A549 (cell line): ENCODE results near the gene HCFC1R1. TPM values are rescaled to one million over a fixed set of nuclear protein-coding genes. Genes with fewer than 3 reads are reported as not detected.
A peak's percentile ranks its signal among the peaks of the same experiment; 100 is the strongest.

Experiments used
- ATAC-seq, 2 experiments: fragments of 200-7000 bp in 1 of 2; fragments of >200 bp in 1 of 2; cut with Nextera tagmentation in 1 of 2; cut with Tn5 transposase in 1 of 2; 3 replicates each; pipeline versions ENCODE4 v1.8.0 to v1.9.1; 2018 to 2020; ENCODE audit warnings: mild to moderate bottlenecking in 1 of 2, moderate library complexity in 1 of 2
- CTCF ChIA-PET: fragments of 300-600 bp; sonication (Branson Sonifier 250); formaldehyde crosslinking; extraction: SDS; loops from one replicate; lab custom pipeline; 2021; ENCODE audit warnings: antibody characterized with exemption, inconsistent platforms; lab: Yijun Ruan, JAX
- POLR2A ChIA-PET: fragments of 350-600 bp; formaldehyde crosslinking; extraction: SDS; loops from one replicate; lab custom pipeline; 2021; ENCODE audit warnings: antibody characterized with exemption, inconsistent platforms; lab: Yijun Ruan, JAX
- DNase-seq, 2 experiments: peaks; one replicate each; pipeline versions ENCODE4 v3.0.0 to v3.0.0-alpha.2; 2011 to 2016; ENCODE audit warnings: low read depth in 1 of 2, low spot score in 1 of 2
- FAIRE-seq: peaks from 2 replicates; lab custom pipeline; 2011; peaks lifted over from hg19 to GRCh38; lab: Jason Lieb, UNC
- H3K27ac ChIP-seq, 2 experiments: fragments of >200 bp; sonication (Bioruptor Twin); formaldehyde crosslinking; 3 replicates each; pipeline ENCODE4 v1.5.1; 2016 to 2017
- H3K4me1 ChIP-seq: fragments of >200 bp; sonication (Bioruptor Twin); formaldehyde crosslinking; 3 replicates; pipeline ENCODE4 v1.6.1; 2016
- H3K4me2 ChIP-seq: fragments of >200 bp; sonication (Bioruptor Twin); formaldehyde crosslinking; 3 replicates; pipeline ENCODE4 v1.6.1; 2016
- H3K4me3 ChIP-seq: fragments of >200 bp; sonication (Bioruptor Twin); formaldehyde crosslinking; 3 replicates; pipeline ENCODE4 v1.5.1; 2016
- H3K9me3 ChIP-seq: fragments of >200 bp; sonication (Bioruptor Twin); formaldehyde crosslinking; 3 replicates; pipeline ENCODE4 v1.6.1; 2016
- BHLHE40 ChIP-seq: IDR thresholded peaks from 2 replicates; pipeline ENCODE4 v1.6.1; 2012; ENCODE audit warnings: low read depth, low read length, inconsistent platforms
- CBX2 ChIP-seq: fragments of 200-600 bp; sonication (generic); IDR thresholded peaks from 2 replicates; pipeline ENCODE4 v1.6.1; 2016; ENCODE audit warnings: low read depth, mild to moderate bottlenecking, borderline replicate concordance
- CBX8 ChIP-seq: fragments of 200-600 bp; sonication (generic); IDR thresholded peaks from 2 replicates; pipeline ENCODE4 v1.6.1; 2016
- CHD2 ChIP-seq: fragments of 150-350 bp; IDR thresholded peaks from 2 replicates; pipeline ENCODE4 v1.6.1; 2014; ENCODE audit warnings: low read length; ENCODE audit not compliant: partially characterized antibody
- EP300 ChIP-seq, 2 experiments: fragments of >200 bp; sonication (Bioruptor Twin); formaldehyde crosslinking; IDR thresholded peaks; 2 replicates in 1 of 2; 3 replicates in 1 of 2; pipeline ENCODE4 v1.6.1; 2016 to 2017
- FOSB ChIP-seq: fragments of 250-450 bp; sonication (Bioruptor Pico); IDR thresholded peaks from 2 replicates; pipeline ENCODE4 v1.5.0; 2020; ENCODE audit warnings: mild to moderate bottlenecking, moderate library complexity
- FOSL2 ChIP-seq, 2 experiments: fragments of 450-650 bp in 1 of 2; fragments of >200 bp in 1 of 2; sonication (Bioruptor Twin) in 1 of 2; formaldehyde crosslinking; IDR thresholded peaks; 2 replicates each; pipeline versions ENCODE4 v1.5.0 to v1.6.1; 2016 to 2020; ENCODE audit warnings: mild to moderate bottlenecking in 1 of 2, moderate library complexity in 1 of 2
- FOXS1 ChIP-seq: fragments of 250-450 bp; sonication (Bioruptor Pico); IDR thresholded peaks from 2 replicates; pipeline ENCODE4 v1.5.0; 2020; ENCODE audit warnings: mild to moderate bottlenecking, moderate library complexity
- GATA3 ChIP-seq: IDR thresholded peaks from 2 replicates; pipeline ENCODE4 v1.6.1; 2012; ENCODE audit warnings: borderline replicate concordance
- HOXA7 ChIP-seq: fragments of 250-450 bp; sonication (Bioruptor Pico); IDR thresholded peaks from 2 replicates; pipeline ENCODE4 v1.5.0; 2020; ENCODE audit warnings: mild to moderate bottlenecking, moderate library complexity
- HOXB13 ChIP-seq: fragments of 250-450 bp; sonication (Bioruptor Pico); IDR thresholded peaks from 2 replicates; pipeline ENCODE4 v1.5.0; 2020; ENCODE audit warnings: low read depth, mild to moderate bottlenecking, moderate library complexity
- JUN ChIP-seq, 2 experiments: fragments of >200 bp; sonication (Bioruptor Twin); formaldehyde crosslinking; IDR thresholded peaks; 2 replicates in 1 of 2; 3 replicates in 1 of 2; pipeline ENCODE4 v1.6.1; 2016 to 2017
- JUNB ChIP-seq: fragments of >200 bp; sonication (Bioruptor Twin); formaldehyde crosslinking; IDR thresholded peaks from 2 replicates; pipeline ENCODE4 v1.6.1; 2016
- KDM1A ChIP-seq: fragments of 200-600 bp; sonication (generic); IDR thresholded peaks from 2 replicates; pipeline ENCODE4 v1.6.1; 2016; ENCODE audit warnings: low read depth, mild to moderate bottlenecking
- KDM5A ChIP-seq: fragments of 200-600 bp; sonication (generic); IDR thresholded peaks from 2 replicates; pipeline ENCODE4 v1.6.1; 2016; ENCODE audit warnings: antibody characterized with exemption, mild to moderate bottlenecking
- MAFK ChIP-seq: fragments of 450-650 bp; IDR thresholded peaks from 2 replicates; pipeline ENCODE4 v1.6.1; 2014; ENCODE audit not compliant: partially characterized antibody
- MAZ ChIP-seq: fragments of 150-350 bp; IDR thresholded peaks from 2 replicates; pipeline ENCODE4 v1.6.1; 2014; ENCODE audit warnings: antibody characterized with exemption, low read depth, low read length, borderline replicate concordance
- NR3C1 ChIP-seq: fragments of >200 bp; sonication (Bioruptor Twin); formaldehyde crosslinking; IDR thresholded peaks from 3 replicates; pipeline ENCODE4 v1.6.1; 2017
- RAD21 ChIP-seq, 2 experiments: fragments of >200 bp in 1 of 2; sonication (Bioruptor Twin) in 1 of 2; formaldehyde crosslinking in 1 of 2; IDR thresholded peaks in 1 of 2; conservative IDR thresholded peaks in 1 of 2; 2 replicates in 1 of 2; 3 replicates in 1 of 2; pipeline ENCODE4 v1.6.1; 2012 to 2018; ENCODE audit warnings: inconsistent platforms in 1 of 2
- RARB ChIP-seq: fragments of 250-450 bp; sonication (Bioruptor Pico); IDR thresholded peaks from 2 replicates; pipeline ENCODE4 v1.8.0; 2021; ENCODE audit warnings: mild to moderate bottlenecking, moderate library complexity
- RFX5 ChIP-seq: fragments of 450-650 bp; IDR thresholded peaks from 2 replicates; pipeline ENCODE4 v1.7.1; 2014; ENCODE audit warnings: antibody characterized with exemption, mild to moderate bottlenecking, moderate library complexity
- RNF2 ChIP-seq: fragments of 200-600 bp; sonication (generic); IDR thresholded peaks from 2 replicates; pipeline ENCODE4 v1.6.1; 2016; ENCODE audit warnings: low read depth, mild to moderate bottlenecking, antibody characterized with exemption, moderate library complexity, borderline replicate concordance
- SMC3 ChIP-seq: fragments of >200 bp; sonication (Bioruptor Twin); formaldehyde crosslinking; IDR thresholded peaks from 3 replicates; pipeline ENCODE4 v1.6.1; 2018; ENCODE audit warnings: inconsistent platforms
- ZC3H11A ChIP-seq: fragments of 450-650 bp; IDR thresholded peaks from 2 replicates; pipeline ENCODE4 v1.6.1; 2014; ENCODE audit warnings: antibody characterized with exemption, mild to moderate bottlenecking
- WGBS: methylation state at CpG from one replicate; pipeline ENCODE4 v1.1.6; 2017; ENCODE audit errors: missing lambda C conversion rate; 5-methylcytosine and 5-hydroxymethylcytosine counted together
- polyA plus RNA-seq, 4 experiments: library from polyadenylated mRNA; depleted of rRNA in 3 of 4; stranded (reverse); fragments of >200 nt; fragmentation: RNase III in 1 of 4; extraction: RNeasy Plus Mini Kit Qiagen cat#74134 plus additional on column Dnase treatment in 1 of 4; gene quantifications; 2 replicates in 3 of 4; 3 replicates in 1 of 4; pipeline ENCODE4 v1.2.3, GENCODE V29; 2011 to 2017
- TF ChIP-seq, protein P1 (sequence below): IDR thresholded peaks from 2 replicates; pipeline ENCODE4 v1.6.1; 2012
- TF ChIP-seq, protein P2 (sequence below): IDR thresholded peaks from 2 replicates; pipeline ENCODE4 v1.6.1; 2012
- TF ChIP-seq, protein P3 (sequence below): fragments of >200 bp; sonication (Bioruptor Twin); formaldehyde crosslinking; IDR thresholded peaks from 3 replicates; pipeline ENCODE4 v1.6.1; 2016

The HCFC1R1 gene
- polyA plus RNA-seq, 2 of the 4 experiments (the other 2 are of a cell fraction): 46.4 to 179 TPM

DNA sequence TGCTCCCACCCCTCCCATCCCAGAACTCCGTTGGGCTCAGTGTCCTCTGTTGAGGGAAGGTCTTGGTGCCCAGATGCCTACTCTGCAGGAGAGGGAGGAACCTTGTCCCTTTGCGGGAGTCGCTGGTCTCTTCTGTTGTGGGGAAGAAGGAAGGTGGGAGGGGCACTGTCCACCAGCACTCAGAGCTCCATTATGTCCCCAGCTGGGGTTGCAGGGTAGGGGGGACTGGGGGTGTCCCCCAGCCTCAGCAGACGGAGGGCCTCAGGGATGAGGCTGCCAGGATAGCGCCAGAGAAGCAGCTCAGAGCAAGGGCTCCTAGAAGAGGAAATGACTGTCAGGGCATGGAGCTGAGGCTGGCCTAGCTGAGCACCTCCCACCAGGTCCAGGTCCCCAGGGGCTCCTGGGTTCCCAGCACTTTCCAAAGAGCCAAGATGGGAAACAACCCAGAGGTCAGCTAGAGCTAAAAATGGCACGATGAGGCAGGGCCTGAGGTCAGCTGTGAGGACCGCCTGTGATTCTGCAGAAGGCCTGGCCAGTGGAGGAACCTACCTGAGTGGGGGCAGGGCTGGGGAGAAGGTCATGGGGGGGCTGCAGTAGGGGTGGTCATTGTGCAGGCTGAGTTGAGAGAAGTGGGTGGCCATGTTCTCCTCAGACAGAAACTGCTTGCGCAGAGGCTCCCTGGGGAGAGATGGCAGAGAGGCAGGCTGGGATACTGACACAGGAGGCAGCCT, 893 bp downstream of the HCFC1R1 start (continued):
- TF ChIP-seq FOSB (CRISPR knock-in tag) (0 out of 2 replicates have a peak, but pooled peaks have one; percentile 75), RAD21 (conservative IDR thresholded peaks at IDR 0.05 in 1 of 2, IDR thresholded peaks at IDR 0.05 in 1 of 2) (no peak), BHLHE40 (no peak), RNF2 (no peak)
- TF ChIP-seq, protein P1, sequence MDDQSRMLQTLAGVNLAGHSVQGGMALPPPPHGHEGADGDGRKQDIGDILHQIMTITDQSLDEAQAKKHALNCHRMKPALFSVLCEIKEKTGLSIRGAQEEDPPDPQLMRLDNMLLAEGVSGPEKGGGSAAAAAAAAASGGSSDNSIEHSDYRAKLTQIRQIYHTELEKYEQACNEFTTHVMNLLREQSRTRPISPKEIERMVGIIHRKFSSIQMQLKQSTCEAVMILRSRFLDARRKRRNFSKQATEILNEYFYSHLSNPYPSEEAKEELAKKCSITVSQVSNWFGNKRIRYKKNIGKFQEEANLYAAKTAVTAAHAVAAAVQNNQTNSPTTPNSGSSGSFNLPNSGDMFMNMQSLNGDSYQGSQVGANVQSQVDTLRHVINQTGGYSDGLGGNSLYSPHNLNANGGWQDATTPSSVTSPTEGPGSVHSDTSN: peak; percentile 42
- TF ChIP-seq, protein P2, sequence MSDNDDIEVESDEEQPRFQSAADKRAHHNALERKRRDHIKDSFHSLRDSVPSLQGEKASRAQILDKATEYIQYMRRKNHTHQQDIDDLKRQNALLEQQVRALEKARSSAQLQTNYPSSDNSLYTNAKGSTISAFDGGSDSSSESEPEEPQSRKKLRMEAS: no peak

DNA sequence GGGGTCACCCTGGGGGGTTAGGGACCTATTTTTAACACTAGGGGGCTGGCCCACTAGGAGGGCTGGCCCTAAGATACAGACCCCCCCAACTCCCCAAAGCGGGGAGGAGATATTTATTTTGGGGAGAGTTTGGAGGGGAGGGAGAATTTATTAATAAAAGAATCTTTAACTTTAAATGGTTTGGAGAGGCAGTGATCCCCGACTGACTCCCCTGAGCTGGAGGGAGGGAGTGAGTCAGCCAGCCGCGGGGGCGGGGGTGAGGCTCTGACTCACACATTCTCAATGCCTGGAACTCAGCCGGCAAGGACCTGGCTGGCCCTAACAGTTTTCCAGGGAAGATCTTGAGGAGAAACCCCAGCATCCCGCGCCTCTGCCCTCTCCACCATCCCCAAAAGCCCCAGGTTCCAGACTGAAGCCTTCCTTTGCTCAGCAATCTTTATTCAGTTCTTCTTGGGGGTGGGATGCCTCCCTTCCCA, 1.5 kb downstream of the HCFC1R1 start:
- peak; percentile 18 for FAIRE-seq
- H3K4me3 ChIP-seq: peak overlapping the region; percentile 93
- H3K27ac ChIP-seq: peak overlapping the region; percentile 98 to 100
- peaks cover 24% of the 10 kb centered on the region for H3K4me1 ChIP-seq
- POLR2A ChIA-PET: interaction anchor here (0.6 to 6.2 kb wide), 8 partner anchors 9 to 57 kb away, joined by 3 to 107 read pairs (median 8); no protein-coding TSS in a partner anchor
- TF ChIP-seq RARB (CRISPR knock-in tag): peak; percentile 29; the same call in 1 of the 2 replicates
- TF ChIP-seq CBX2: no peak
- no peak for TF ChIP-seq ZC3H11A
- TF ChIP-seq MAFK: no peak
- peak; percentile 96 for TF ChIP-seq FOSL2 (IDR thresholded peaks at IDR 0.05)
- TF ChIP-seq FOSL2 (CRISPR knock-in tag; IDR thresholded peaks at IDR 0.05): peak; percentile 99
- peak; percentile 73 for TF ChIP-seq GATA3
- TF ChIP-seq EP300 (IDR thresholded peaks at IDR 0.05): peak; percentile 26 to 57; a peak in 1 of 5 replicates
- TF ChIP-seq KDM5A: no peak
- no peak for TF ChIP-seq NR3C1
- no peak for TF ChIP-seq CBX8
- TF ChIP-seq RFX5: no peak
- TF ChIP-seq SMC3: no peak
- TF ChIP-seq HOXA7 (CRISPR knock-in tag): peak; percentile 78; the same call in 1 of the 2 replicates
- TF ChIP-seq FOXS1: no peak
- TF ChIP-seq, protein P3, sequence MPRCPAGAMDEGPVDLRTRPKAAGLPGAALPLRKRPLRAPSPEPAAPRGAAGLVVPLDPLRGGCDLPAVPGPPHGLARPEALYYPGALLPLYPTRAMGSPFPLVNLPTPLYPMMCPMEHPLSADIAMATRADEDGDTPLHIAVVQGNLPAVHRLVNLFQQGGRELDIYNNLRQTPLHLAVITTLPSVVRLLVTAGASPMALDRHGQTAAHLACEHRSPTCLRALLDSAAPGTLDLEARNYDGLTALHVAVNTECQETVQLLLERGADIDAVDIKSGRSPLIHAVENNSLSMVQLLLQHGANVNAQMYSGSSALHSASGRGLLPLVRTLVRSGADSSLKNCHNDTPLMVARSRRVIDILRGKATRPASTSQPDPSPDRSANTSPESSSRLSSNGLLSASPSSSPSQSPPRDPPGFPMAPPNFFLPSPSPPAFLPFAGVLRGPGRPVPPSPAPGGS: no peak; the same call in 2 of the 3 replicates
- peak; percentile 90 for TF ChIP-seq JUNB
- no peak for TF ChIP-seq KDM1A
- no peak; the same call in 1 of the 2 replicates for TF ChIP-seq MAZ
- TF ChIP-seq, protein P2: peak; percentile 30; the same call in 1 of the 2 replicates
- TF ChIP-seq CHD2: peak; percentile 25
- TF ChIP-seq JUN (IDR thresholded peaks at IDR 0.05): peak in 1 of 2 experiments; percentile 14; a peak in 4 of 5 replicates
- no peak for TF ChIP-seq HOXB13 (CRISPR knock-in tag)
- TF ChIP-seq, protein P1: peak; percentile 69; the same call in 1 of the 2 replicates
- under 1% methylated on average over 8 of the region's 8 CpGs for WGBS
- no peaks in the 10 kb centered on the region for H3K9me3 ChIP-seq
- CTCF ChIA-PET: interaction anchor here (0.7 to 6.6 kb wide), 6 partner anchors 9 to 1645 kb away, joined by 3 to 112 read pairs (median 6); no protein-coding TSS in a partner anchor
- H3K4me2 ChIP-seq: peak overlapping the region; percentile 89
- ATAC-seq: peak; percentile 21 to 46
- peak; percentile 84 to 93 for DNase-seq
